Osteoblast (primary cell): Measurements from ENCODE around the gene OSBPL5. TPM values are rescaled to one million over a fixed set of nuclear protein-coding genes. Genes with fewer than 3 reads are reported as not detected.

Experiments
- DNase-seq: peaks from one replicate; pipeline ENCODE4 v3.0.0; 2011; ENCODE audit warnings: low spot score, mixed read lengths; ENCODE audit not compliant: insufficient read length; ENCODE audit errors: missing footprints
- H2AFZ ChIP-seq: 2 replicates; pipeline ENCODE4 v1.6.0; 2011; ENCODE audit warnings: mild to moderate bottlenecking, low read length
- H3K27ac ChIP-seq: 2 replicates; pipeline ENCODE4 v1.5.1; 2011; ENCODE audit warnings: mild to moderate bottlenecking, low read depth, low read length, moderate library complexity
- H3K27me3 ChIP-seq: 2 replicates; pipeline ENCODE4 v1.6.0; 2012; ENCODE audit warnings: mild to moderate bottlenecking, control low read depth, inconsistent platforms, low read length, moderate library complexity; ENCODE audit not compliant: insufficient read depth
- H3K36me3 ChIP-seq: 2 replicates; pipeline ENCODE4 v1.5.1; 2011; ENCODE audit warnings: mild to moderate bottlenecking, low read length, control low read depth, moderate library complexity; ENCODE audit not compliant: insufficient read depth
- H3K4me1 ChIP-seq: 2 replicates; pipeline ENCODE4 v1.5.1; 2011; ENCODE audit warnings: mild to moderate bottlenecking, low read length, control low read depth, moderate library complexity; ENCODE audit not compliant: insufficient read depth
- H3K4me2 ChIP-seq: 2 replicates; pipeline ENCODE4 v1.6.0; 2011; ENCODE audit warnings: mild to moderate bottlenecking, low read length; ENCODE audit not compliant: insufficient read depth
- H3K4me3 ChIP-seq: fragments of 200-600 bp; sonication (generic); 3 replicates; pipeline ENCODE4 v1.5.1; 2012; ENCODE audit warnings: mild to moderate bottlenecking, low read length, inconsistent platforms; ENCODE audit not compliant: insufficient read depth
- H3K79me2 ChIP-seq: 2 replicates; pipeline ENCODE4 v1.6.0; 2012; ENCODE audit warnings: mild to moderate bottlenecking, low read length, control low read depth, inconsistent platforms; ENCODE audit not compliant: insufficient read depth
- H3K9me3 ChIP-seq: 2 replicates; pipeline ENCODE4 v1.5.1; 2011; ENCODE audit warnings: low read depth, low read length, control low read depth
- H4K20me1 ChIP-seq: 2 replicates; pipeline ENCODE4 v1.6.0; 2012; ENCODE audit warnings: mild to moderate bottlenecking, low read length, control low read depth; ENCODE audit not compliant: insufficient read depth
- CTCF ChIP-seq: IDR thresholded peaks from 2 replicates; pipeline ENCODE4 v1.5.1; 2011; ENCODE audit warnings: mild to moderate bottlenecking, low read depth, low read length, moderate library complexity; ENCODE audit errors: extremely low read depth
- total RNA-seq: library from RNA; depleted of rRNA; stranded (reverse); fragments of >200 nt; gene quantifications from 2 replicates; pipeline ENCODE4 v1.2.3, GENCODE V29; 2012

OSBPL5 gene
- total RNA-seq, 1 donor: 49.9 TPM

- no peaks in the 10 kb centered on the region for H3K9me3 ChIP-seq
- H3K27me3 ChIP-seq: no peaks in the 10 kb centered on the region
- no peaks in the 10 kb centered on the region for H3K36me3 ChIP-seq
- no peak for TF ChIP-seq CTCF
- peaks cover 10% of the 10 kb centered on the region for H3K4me1 ChIP-seq
- peak; percentile 15 for DNase-seq
- H3K4me2 ChIP-seq: no peak overlapping the region
- no peaks in the 10 kb centered on the region for H4K20me1 ChIP-seq
- H2AFZ ChIP-seq: no peak overlapping the region
- H3K27ac ChIP-seq: no peak overlapping the region
- H3K79me2 ChIP-seq: no peaks in the 10 kb centered on the region
- H3K4me3 ChIP-seq: no peak overlapping the region
Observed at GRCh38 chr11:3182462-3182852, 17.3 kb upstream of the OSBPL5 start.

GRCh38 chr11:3181725-3182461 lies 16.8 kb upstream of the OSBPL5 start:
- Histone ChIP-seq H3K4me3 (no peak overlapping the region), H3K9me3 (no peaks in the 10 kb centered on the region), H4K20me1 (no peaks in the 10 kb centered on the region), H3K4me1 (peaks cover 10% of the 10 kb centered on the region), H3K27me3 (no peaks in the 10 kb centered on the region), H3K79me2 (no peaks in the 10 kb centered on the region), H3K4me2 (no peak overlapping the region), H3K36me3 (no peaks in the 10 kb centered on the region), H2AFZ (no peak overlapping the region), H3K27ac (no peak overlapping the region)
- no peak for TF ChIP-seq CTCF
- peak; percentile 30 for DNase-seq

- H3K27me3 ChIP-seq: no peaks in the 10 kb centered on the region
- H3K79me2 ChIP-seq: no peaks in the 10 kb centered on the region
- peaks cover 10% of the 10 kb centered on the region for H3K4me1 ChIP-seq
- no peak overlapping the region for H3K27ac ChIP-seq
- H2AFZ ChIP-seq: no peak overlapping the region
- no peaks in the 10 kb centered on the region for H3K36me3 ChIP-seq
- peaks cover 6% of the 10 kb centered on the region for H3K9me3 ChIP-seq
- no peaks in the 10 kb centered on the region for H4K20me1 ChIP-seq
- H3K4me2 ChIP-seq: no peak overlapping the region
- DNase-seq: peak; percentile 10
- TF ChIP-seq CTCF: no peak
- H3K4me3 ChIP-seq: no peak overlapping the region
Observed at GRCh38 chr11:3180869-3181268, 15.8 kb upstream of the OSBPL5 start.

GRCh38 chr11:3178349-3178748 lies 13.2 kb upstream of the OSBPL5 start:
- H2AFZ ChIP-seq: peak overlapping the region; percentile 57
- DNase-seq: peak; percentile 22
- peak overlapping the region; percentile 16 for H3K4me3 ChIP-seq
- no peaks in the 10 kb centered on the region for H3K79me2 ChIP-seq
- H3K4me2 ChIP-seq: peak overlapping the region; percentile 44
- peaks cover 10% of the 10 kb centered on the region for H3K4me1 ChIP-seq
- H3K27ac ChIP-seq: peak overlapping the region; percentile 83
- no peaks in the 10 kb centered on the region for H4K20me1 ChIP-seq
- no peaks in the 10 kb centered on the region for H3K36me3 ChIP-seq
- H3K27me3 ChIP-seq: no peaks in the 10 kb centered on the region
- peaks cover 6% of the 10 kb centered on the region for H3K9me3 ChIP-seq
- TF ChIP-seq CTCF: no peak
